ENCODE data around the gene KCNN3.

GRCh38 chr1:154764773-154765172 is 105.3 kb downstream of the KCNN3 start:
- TF ChIP-seq EZH2 (IDR thresholded peaks at IDR 0.05; ENCODE audit: borderline replicate concordance, insufficient read depth, low read depth, low read length, poor library complexity, severe bottlenecking): no peak
- no peak for TF ChIP-seq CTCF (IDR thresholded peaks at IDR 0.05)

All from B cell (primary cell).